Subcutaneous abdominal adipose tissue (tissue), 5 donors: ENCODE measurements around the gene PBX3.

Experiments used
- H3K27ac ChIP-seq: one replicate; pipeline ENCODE4 v1.7.0; 2013; ENCODE audit warnings: low read depth, mild to moderate bottlenecking, inconsistent platforms, low read length, moderate library complexity
- H3K27me3 ChIP-seq, 5 donors: one replicate each; pipeline ENCODE4 v1.7.0; 2013; ENCODE audit warnings: low read length in 5 of 5, inconsistent platforms in 1 of 5; ENCODE audit not compliant: control insufficient read depth in 5 of 5, insufficient read depth in 4 of 5
- H3K36me3 ChIP-seq, 5 donors: one replicate each; pipeline ENCODE4 v1.7.0; 2013; ENCODE audit warnings: low read length in 5 of 5; ENCODE audit not compliant: control insufficient read depth in 5 of 5, insufficient read depth in 5 of 5
- H3K4me1 ChIP-seq, 5 donors: one replicate each; pipeline ENCODE4 v1.7.0; 2013; ENCODE audit warnings: low read length in 5 of 5, mild to moderate bottlenecking in 3 of 5, moderate library complexity in 1 of 5; ENCODE audit not compliant: control insufficient read depth in 5 of 5, insufficient read depth in 5 of 5
- H3K4me3 ChIP-seq, 5 donors: one replicate each; pipeline ENCODE4 v1.7.0; 2013; ENCODE audit warnings: low read length in 5 of 5, low read depth in 1 of 5
- H3K9ac ChIP-seq, 5 donors: one replicate each; pipeline ENCODE4 v1.7.0; 2013; ENCODE audit warnings: low read length in 5 of 5, mild to moderate bottlenecking in 4 of 5, moderate library complexity in 3 of 5
- H3K9me3 ChIP-seq, 5 donors: one replicate each; pipeline ENCODE4 v1.7.0; 2013; ENCODE audit warnings: low read length in 5 of 5; ENCODE audit not compliant: control insufficient read depth in 5 of 5
- donor health status: healthy.
- donor health status: healthy.
- donor health status: healthy.
- donor health status: healthy.
- donor health status: healthy.

PBX3 gene

DNA sequence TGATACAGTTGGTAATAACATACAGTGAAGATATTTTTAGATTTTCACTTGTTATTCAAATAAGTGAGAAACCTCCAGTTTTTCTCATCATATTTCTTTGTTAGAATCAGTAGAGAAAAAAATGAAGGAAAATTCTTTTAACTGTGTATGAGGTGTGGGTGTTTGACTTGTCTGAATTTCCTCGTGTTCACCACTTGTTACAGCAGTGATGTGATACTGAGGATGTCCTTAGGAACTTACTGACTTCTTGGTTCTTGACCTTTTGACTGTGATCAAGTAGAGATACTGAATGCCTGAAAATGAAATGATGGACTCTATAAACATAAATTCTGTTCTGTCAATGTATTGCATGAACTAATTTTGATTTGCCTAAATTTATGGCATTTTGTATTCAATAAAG is 10.7 kb downstream of the PBX3 start:
- Histone ChIP-seq H3K4me1 (peaks cover 0 to 42% (median 24%) of the 10 kb centered on the region in 5 donors), H3K36me3 (no peaks in the 10 kb centered on the region), H3K27me3 (no peaks in the 10 kb centered on the region), H3K9ac (no peak overlapping the region), H3K27ac (no peak overlapping the region), H3K9me3 (no peaks in the 10 kb centered on the region), H3K4me3 (no peak overlapping the region)

- peak overlapping the region in 1 of 5 donors; percentile 52 for H3K9ac ChIP-seq
- no peaks in the 10 kb centered on the region for H3K36me3 ChIP-seq
- no peak overlapping the region for H3K27ac ChIP-seq
- peaks cover 0 to 42% (median 24%) of the 10 kb centered on the region in 5 donors for H3K4me1 ChIP-seq
- no peaks in the 10 kb centered on the region for H3K27me3 ChIP-seq
- peak overlapping the region; percentile 46 to 59 (median 49) for H3K4me3 ChIP-seq
- no peaks in the 10 kb centered on the region for H3K9me3 ChIP-seq
These were observed 12.0 kb downstream of the PBX3 start for GRCh38 chr9:125758986-125759763.

GRCh38 chr9:125759764-125760129 is 12.6 kb downstream of the PBX3 start:
- H3K4me3 ChIP-seq, result peak overlapping the region; percentile 46 to 59 (median 49)
- H3K9me3 ChIP-seq, result no peaks in the 10 kb centered on the region
- H3K36me3 ChIP-seq, result no peaks in the 10 kb centered on the region
- H3K4me1 ChIP-seq, result peaks cover 0 to 42% (median 24%) of the 10 kb centered on the region in 5 donors
- H3K9ac ChIP-seq, result peak overlapping the region in 1 of 5 donors; percentile 52
- H3K27ac ChIP-seq, result no peak overlapping the region
- no peaks in the 10 kb centered on the region for H3K27me3 ChIP-seq

DNA sequence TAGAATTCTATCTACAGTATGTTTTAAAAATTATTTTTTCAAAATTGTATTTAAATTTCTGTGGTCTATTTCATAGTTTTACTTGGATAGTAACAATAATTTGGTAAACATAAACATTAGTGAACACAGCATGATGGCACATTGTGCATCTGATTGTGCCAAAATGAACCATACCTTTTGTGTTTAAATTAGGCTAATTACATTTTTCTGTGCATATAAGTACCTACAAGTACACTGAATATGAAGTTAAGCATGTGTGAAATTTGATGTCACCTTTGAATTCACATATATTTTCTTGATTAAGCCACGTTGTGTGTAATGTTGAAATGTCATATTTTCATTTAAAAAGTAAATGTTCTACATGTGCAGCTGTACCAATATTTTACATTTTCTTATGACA is 13.4 kb downstream of the PBX3 start:
- Histone ChIP-seq H3K27me3 (no peaks in the 10 kb centered on the region), H3K9me3 (no peaks in the 10 kb centered on the region), H3K36me3 (no peaks in the 10 kb centered on the region), H3K9ac (no peak overlapping the region), H3K4me3 (no peak overlapping the region), H3K27ac (no peak overlapping the region), H3K4me1 (peaks cover 0 to 38% (median 24%) of the 10 kb centered on the region in 5 donors)

- Histone ChIP-seq H3K27me3 (no peaks in the 10 kb centered on the region), H3K9me3 (no peaks in the 10 kb centered on the region), H3K36me3 (no peaks in the 10 kb centered on the region), H3K27ac (no peak overlapping the region), H3K4me1 (peaks cover 0 to 27% (median 14%) of the 10 kb centered on the region in 5 donors), H3K9ac (peak overlapping the region in 1 of 5 donors; percentile 12), H3K4me3 (no peak overlapping the region)
These were observed 14.7 kb downstream of the PBX3 start for GRCh38 chr9:125761676-125762450.

- Histone ChIP-seq H3K36me3 (no peaks in the 10 kb centered on the region), H3K4me3 (no peak overlapping the region), H3K27ac (no peak overlapping the region), H3K9ac (no peak overlapping the region), H3K27me3 (no peaks in the 10 kb centered on the region), H3K9me3 (no peaks in the 10 kb centered on the region), H3K4me1 (peaks cover 0 to 25% (median 13%) of the 10 kb centered on the region in 5 donors)
These were observed 16.2 kb downstream of the PBX3 start for GRCh38 chr9:125763394-125763801.

DNA sequence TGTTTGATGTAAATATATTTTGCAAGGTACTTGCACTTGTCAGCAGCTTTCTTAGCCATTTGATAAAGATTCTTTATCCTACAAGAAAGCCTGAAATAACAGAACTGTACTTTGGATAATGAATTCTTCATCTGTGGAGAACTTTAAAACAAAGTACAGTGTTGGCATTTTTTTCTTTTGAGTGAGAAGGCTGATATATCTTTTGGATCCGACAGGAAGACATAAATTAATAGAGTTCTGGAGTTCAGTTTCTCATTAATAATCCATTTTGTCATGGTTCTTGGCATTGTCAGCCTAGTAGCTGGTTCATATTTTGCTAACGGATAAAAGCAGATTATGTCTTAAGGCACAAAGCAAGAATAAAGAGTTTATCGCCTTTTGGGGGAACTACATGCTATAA is 17.0 kb downstream of the PBX3 start:
- no peak overlapping the region for H3K27ac ChIP-seq
- H3K9ac ChIP-seq, result no peak overlapping the region
- H3K36me3 ChIP-seq, result no peaks in the 10 kb centered on the region
- no peak overlapping the region for H3K4me3 ChIP-seq
- H3K9me3 ChIP-seq, result peaks cover 0 to 4% (median 0%) of the 10 kb centered on the region in 5 donors
- H3K4me1 ChIP-seq, result peaks cover 0 to 18% (median 8%) of the 10 kb centered on the region in 5 donors
- no peaks in the 10 kb centered on the region for H3K27me3 ChIP-seq

- H3K27ac ChIP-seq, result no peak overlapping the region
- no peak overlapping the region for H3K4me3 ChIP-seq
- H3K27me3 ChIP-seq, result no peaks in the 10 kb centered on the region
- no peak overlapping the region for H3K9ac ChIP-seq
- H3K4me1 ChIP-seq, result peaks cover 0 to 6% (median 0%) of the 10 kb centered on the region in 5 donors
- H3K36me3 ChIP-seq, result no peaks in the 10 kb centered on the region
- peaks cover 0 to 5% (median 0%) of the 10 kb centered on the region in 5 donors for H3K9me3 ChIP-seq
These were observed 19.5 kb downstream of the PBX3 start for GRCh38 chr9:125766468-125767221.

DNA sequence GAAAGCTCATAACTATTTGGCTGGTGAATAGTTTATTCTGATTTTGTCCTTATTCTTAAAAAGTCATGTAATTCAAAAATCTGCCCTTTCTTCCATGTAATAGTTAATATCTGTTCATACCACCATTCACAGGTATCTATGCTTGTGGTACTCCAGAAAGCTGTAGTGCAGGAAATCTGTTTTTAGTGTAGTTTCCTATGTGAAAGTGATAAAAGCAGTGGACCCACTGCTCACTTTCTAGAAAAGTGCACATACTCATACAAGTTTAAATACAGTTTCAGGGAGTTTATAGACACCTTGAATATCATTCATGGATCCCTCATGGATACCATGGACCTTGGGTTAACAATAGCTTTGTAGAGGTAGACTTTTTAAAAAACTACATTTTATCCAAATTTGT is 20.2 kb downstream of the PBX3 start:
- Histone ChIP-seq H3K4me1 (no peaks in the 10 kb centered on the region), H3K36me3 (no peaks in the 10 kb centered on the region), H3K9me3 (peaks cover 0 to 5% (median 0%) of the 10 kb centered on the region in 5 donors), H3K27me3 (no peaks in the 10 kb centered on the region), H3K9ac (no peak overlapping the region), H3K4me3 (no peak overlapping the region), H3K27ac (no peak overlapping the region)
